Smooth muscle cell (in vitro differentiated cells): Measurements from ENCODE around the gene TMED6. TPM values are rescaled to one million over a fixed set of nuclear protein-coding genes. Genes with fewer than 3 reads are reported as not detected.

Experiments
- DNase-seq: peaks from one replicate; lab custom pipeline; 2025; ENCODE audit not compliant: unreplicated experiment; lab: John Stamatoyannopoulos, UW
- H2AFZ ChIP-seq: fragments of 200-600 bp; sonication (generic); 2 replicates; pipeline ENCODE4 v1.6.0; 2016; ENCODE audit warnings: antibody characterized with exemption, low read depth, mild to moderate bottlenecking
- H3F3A ChIP-seq: fragments of 200-600 bp; sonication (generic); 2 replicates; pipeline ENCODE4 v1.6.0; 2017; ENCODE audit warnings: antibody characterized with exemption, low read depth
- H3K27ac ChIP-seq: fragments of 200-600 bp; sonication (generic); 2 replicates; pipeline ENCODE4 v1.5.1; 2016; ENCODE audit warnings: low read depth, mild to moderate bottlenecking
- H3K27me3 ChIP-seq: fragments of 200-600 bp; sonication (generic); 2 replicates; pipeline ENCODE4 v1.6.1; 2016; ENCODE audit warnings: low read depth, mild to moderate bottlenecking
- H3K36me3 ChIP-seq: fragments of 200-600 bp; sonication (generic); 2 replicates; pipeline ENCODE4 v1.5.1; 2016; ENCODE audit warnings: low read depth
- H3K4me1 ChIP-seq: fragments of 200-600 bp; sonication (generic); 2 replicates; pipeline ENCODE4 v1.5.1; 2016; ENCODE audit warnings: low read depth
- H3K4me2 ChIP-seq: fragments of 200-600 bp; sonication (generic); 2 replicates; pipeline ENCODE4 v1.6.0; 2016; ENCODE audit warnings: mild to moderate bottlenecking
- H3K4me3 ChIP-seq: fragments of 200-600 bp; sonication (generic); 2 replicates; pipeline ENCODE4 v1.5.1; 2016; ENCODE audit warnings: mild to moderate bottlenecking
- H3K79me2 ChIP-seq: fragments of 200-600 bp; sonication (generic); 2 replicates; pipeline ENCODE4 v1.6.0; 2016; ENCODE audit warnings: low read depth, mild to moderate bottlenecking
- H3K9ac ChIP-seq: fragments of 200-600 bp; sonication (generic); 2 replicates; pipeline ENCODE4 v1.6.0; 2016; ENCODE audit warnings: low read depth
- H3K9me3 ChIP-seq: fragments of 200-600 bp; sonication (generic); replicated peaks from 2 replicates; pipeline ENCODE4 v1.5.1; 2016; ENCODE audit warnings: low read depth
- H4K20me1 ChIP-seq: fragments of 200-600 bp; sonication (generic); 2 replicates; pipeline ENCODE4 v1.6.0; 2016; ENCODE audit warnings: low read depth
- WGBS: methylation state at CpG from one replicate; pipeline ENCODE4 v1.1.7; 2016; ENCODE audit warnings: low lambda C conversion rate; 5-methylcytosine and 5-hydroxymethylcytosine counted together
- polyA plus RNA-seq: library from polyadenylated mRNA; unstranded; fragments of >200 nt; fragmentation: Nextera tagmentation; extraction: Ambion mirVana; gene quantifications from 2 replicates; pipeline ENCODE4 v1.2.1, GENCODE V29; 2016
- total RNA-seq: library from RNA; depleted of rRNA; stranded (reverse); fragments of >200 nt; gene quantifications from 2 replicates; pipeline ENCODE4 v1.2.3, GENCODE V29; 2014
- TF ChIP-seq, protein P1 (sequence below): fragments of 200-600 bp; sonication (generic); IDR thresholded peaks from 2 replicates; pipeline ENCODE4 v1.5.1; 2017; ENCODE audit warnings: borderline replicate concordance, mild to moderate bottlenecking, antibody characterized with exemption; ENCODE audit not compliant: insufficient read depth, poor library complexity, severe bottlenecking

TMED6 gene
- total and polyA plus RNA-seq, 2 experiments from 2014 or later, result 0.23 to 0.27 TPM

DNA sequence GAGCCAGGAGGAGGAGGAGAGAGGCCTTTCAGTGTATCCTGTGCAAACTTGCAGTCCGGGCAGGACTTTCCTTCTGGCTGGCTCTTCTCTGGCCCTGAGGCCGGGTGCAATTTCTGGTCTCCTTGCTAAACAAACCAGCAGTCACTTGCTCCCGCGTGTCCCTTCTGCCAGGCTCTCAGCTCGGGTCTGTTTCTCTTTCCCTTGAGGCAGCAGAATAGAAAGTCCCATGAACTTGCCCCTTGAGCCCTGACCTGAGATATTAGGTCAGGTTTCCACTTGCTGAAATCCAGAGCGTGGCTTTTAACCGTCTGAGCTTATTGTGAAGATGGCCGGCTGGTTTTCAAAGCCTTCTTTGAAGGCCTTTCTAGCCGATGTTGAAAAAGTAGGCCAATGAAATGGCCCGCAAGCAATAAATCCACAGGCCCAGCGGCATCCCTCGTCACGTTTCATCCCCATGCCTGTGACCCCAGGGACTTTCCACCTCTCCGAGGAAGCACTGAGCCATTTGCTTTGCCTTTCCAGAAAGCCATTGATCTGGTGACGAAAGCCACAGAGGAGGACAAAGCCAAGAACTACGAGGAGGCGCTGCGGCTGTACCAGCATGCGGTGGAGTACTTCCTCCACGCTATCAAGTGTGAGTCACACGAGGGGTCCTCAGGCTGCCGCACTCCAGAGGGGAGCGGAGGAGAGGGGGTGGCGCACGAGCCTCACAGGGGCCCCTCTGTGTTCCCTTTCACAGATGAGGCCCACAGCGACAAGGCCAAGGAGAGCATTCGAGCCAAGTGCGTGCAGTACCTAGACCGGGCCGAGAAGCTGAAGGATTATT lies 35.9 kb downstream of the TMED6 start:
- Histone ChIP-seq H3K27ac (no peak overlapping the region), H3K4me3 (no peak overlapping the region), H3K27me3 (no peaks in the 10 kb centered on the region), H3F3A (no peaks in the 10 kb centered on the region), H3K9me3 (no peaks in the 10 kb centered on the region), H4K20me1 (peaks cover 41% of the 10 kb centered on the region), H3K4me2 (no peak overlapping the region), H3K79me2 (peaks cover 43% of the 10 kb centered on the region), H2AFZ (no peak overlapping the region), H3K36me3 (no peaks in the 10 kb centered on the region), H3K9ac (no peak overlapping the region), H3K4me1 (peaks cover 8% of the 10 kb centered on the region)
- no peak for DNase-seq
- TF ChIP-seq, protein P1, sequence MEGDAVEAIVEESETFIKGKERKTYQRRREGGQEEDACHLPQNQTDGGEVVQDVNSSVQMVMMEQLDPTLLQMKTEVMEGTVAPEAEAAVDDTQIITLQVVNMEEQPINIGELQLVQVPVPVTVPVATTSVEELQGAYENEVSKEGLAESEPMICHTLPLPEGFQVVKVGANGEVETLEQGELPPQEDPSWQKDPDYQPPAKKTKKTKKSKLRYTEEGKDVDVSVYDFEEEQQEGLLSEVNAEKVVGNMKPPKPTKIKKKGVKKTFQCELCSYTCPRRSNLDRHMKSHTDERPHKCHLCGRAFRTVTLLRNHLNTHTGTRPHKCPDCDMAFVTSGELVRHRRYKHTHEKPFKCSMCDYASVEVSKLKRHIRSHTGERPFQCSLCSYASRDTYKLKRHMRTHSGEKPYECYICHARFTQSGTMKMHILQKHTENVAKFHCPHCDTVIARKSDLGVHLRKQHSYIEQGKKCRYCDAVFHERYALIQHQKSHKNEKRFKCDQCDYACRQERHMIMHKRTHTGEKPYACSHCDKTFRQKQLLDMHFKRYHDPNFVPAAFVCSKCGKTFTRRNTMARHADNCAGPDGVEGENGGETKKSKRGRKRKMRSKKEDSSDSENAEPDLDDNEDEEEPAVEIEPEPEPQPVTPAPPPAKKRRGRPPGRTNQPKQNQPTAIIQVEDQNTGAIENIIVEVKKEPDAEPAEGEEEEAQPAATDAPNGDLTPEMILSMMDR, result no peak
- 94% methylated on average over 30 of the region's 30 CpGs for WGBS

DNA sequence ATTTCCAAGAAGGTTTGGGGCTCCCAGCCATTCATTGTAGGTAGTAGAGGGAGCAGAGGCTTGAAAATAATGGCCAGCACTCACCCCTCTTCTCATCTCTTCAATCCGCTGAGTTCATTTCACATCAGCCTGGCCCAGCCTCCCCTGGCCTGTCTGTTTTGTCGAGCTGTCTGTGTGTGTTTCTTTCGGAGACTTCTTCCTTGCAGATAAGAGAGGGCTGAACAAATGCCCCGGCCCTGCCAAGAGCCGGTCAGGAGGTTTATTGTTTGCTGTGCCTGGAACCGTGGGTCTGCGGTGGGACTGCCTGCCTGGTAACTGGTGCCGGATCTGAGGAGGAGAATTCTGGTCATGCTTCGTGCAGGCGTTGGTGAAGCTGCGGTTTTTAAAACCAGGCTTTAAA lies 37.1 kb downstream of the TMED6 start:
- Histone ChIP-seq H3F3A (no peaks in the 10 kb centered on the region), H3K36me3 (no peaks in the 10 kb centered on the region), H3K4me1 (peaks cover 8% of the 10 kb centered on the region), H2AFZ (no peak overlapping the region), H3K4me3 (no peak overlapping the region), H3K9ac (no peak overlapping the region), H3K79me2 (peaks cover 43% of the 10 kb centered on the region), H3K27me3 (no peaks in the 10 kb centered on the region), H3K4me2 (no peak overlapping the region), H3K9me3 (no peaks in the 10 kb centered on the region), H4K20me1 (peaks cover 41% of the 10 kb centered on the region), H3K27ac (no peak overlapping the region)
- WGBS, result 91% methylated on average over 11 of the region's 11 CpGs
- TF ChIP-seq, protein P1, result no peak
- DNase-seq, result no peak

DNA sequence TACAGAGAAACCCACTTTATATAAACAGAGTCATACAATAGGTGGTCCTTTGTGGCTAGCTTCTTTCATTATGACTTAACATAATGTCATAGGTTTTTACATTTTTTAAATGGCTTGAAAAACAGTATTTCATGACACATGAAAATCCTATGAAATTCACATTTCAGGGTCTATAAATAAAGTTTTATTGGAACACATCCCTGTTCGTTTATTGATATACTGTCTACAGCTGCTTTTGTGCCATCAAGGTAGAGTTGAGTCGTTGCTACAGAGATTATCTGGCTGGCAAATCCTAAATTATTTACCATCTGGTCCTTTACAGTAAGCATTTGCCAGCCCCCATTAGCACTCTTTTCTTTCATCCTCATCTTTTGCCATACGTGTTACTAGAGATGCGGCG lies 38.1 kb downstream of the TMED6 start:
- Histone ChIP-seq H3K4me3 (no peak overlapping the region), H3K4me1 (peaks cover 8% of the 10 kb centered on the region), H3K27ac (no peak overlapping the region), H3K9me3 (no peaks in the 10 kb centered on the region), H3K36me3 (no peaks in the 10 kb centered on the region), H3K79me2 (peaks cover 43% of the 10 kb centered on the region), H3F3A (peaks cover under 1% of the 10 kb centered on the region), H3K27me3 (no peaks in the 10 kb centered on the region), H3K4me2 (no peak overlapping the region), H2AFZ (no peak overlapping the region), H4K20me1 (peaks cover 41% of the 10 kb centered on the region), H3K9ac (no peak overlapping the region)
- TF ChIP-seq, protein P1, result no peak
- WGBS, result 96% methylated on average over 5 of the region's 5 CpGs
- DNase-seq, result no peak
